ENCODE data around the gene CD36. TPM values are rescaled to one million over a fixed set of nuclear protein-coding genes. Genes with fewer than 3 reads are reported as not detected.

CD36 gene
- total and polyA plus RNA-seq, 2 donors (not counting 3 experiments of a cell fraction or from before 2014, with no cell fraction given), result 0.58 to 0.87 TPM

GRCh38 chr7:80629023-80629422 lies 9.4 kb upstream of the CD36 start:
- Histone ChIP-seq H3K27me3 (ENCODE audit: control insufficient read depth in 2 of 2, insufficient read depth in 2 of 2, low read length in 2 of 2) (peaks cover 0 to 2% of the 10 kb centered on the region in 2 experiments), H3K4me3 (replicated peaks in 1 of 3; ENCODE audit: insufficient read depth in 1 of 3, low read depth in 1 of 3, low read length in 3 of 3) (no peak overlapping the region), H3K27ac (ENCODE audit: insufficient read depth, low read depth, low read length) (no peak overlapping the region), H4K20me1 (replicated peaks; ENCODE audit: control insufficient read depth, extremely low read depth, insufficient read depth, low read length) (no peaks in the 10 kb centered on the region), H3K9me1 (replicated peaks; ENCODE audit: control insufficient read depth, extremely low read depth, insufficient read depth, low read length) (no peaks in the 10 kb centered on the region), H3K4me2 (ENCODE audit: insufficient read depth, low read length) (no peak overlapping the region), H3K79me2 (ENCODE audit: control insufficient read depth, insufficient read depth, low read length) (no peaks in the 10 kb centered on the region), H3K9ac (replicated peaks; ENCODE audit: extremely low read depth, insufficient read depth, low read length) (no peak overlapping the region), H2AFZ (ENCODE audit: low read depth, low read length) (no peak overlapping the region), H3K4me1 (ENCODE audit: control insufficient read depth, extremely low read depth, insufficient read depth, low read length) (no peaks in the 10 kb centered on the region), H3K36me3 (ENCODE audit: control insufficient read depth in 2 of 2, extremely low read depth in 1 of 2, insufficient read depth in 2 of 2, low read length in 2 of 2) (no peaks in the 10 kb centered on the region), H3K9me3 (replicated peaks; ENCODE audit: control insufficient read depth, insufficient read depth, low read length) (no peaks in the 10 kb centered on the region)
- no TSS peak for BruUV-seq (replicated peaks)
- intact Hi-C loops (cut with micrococcal nuclease) (no loop called here), dilution Hi-C loops (cut with MboI; ENCODE audit: extremely low pct_ligation_motif_present, low sequenced_read_pairs) (no loop called here)
- CTCF ChIA-PET, result interaction anchor here (0.7 kb wide), 1 partner anchor 12 kb away, joined by 3 read pairs; no protein-coding TSS in a partner anchor
- DNase-seq (ENCODE audit: low read depth, low spot score) (no peak), FAIRE-seq (no peak)
- POLR2A ChIA-PET, result no interaction called here
- TF ChIP-seq POLR2A (IDR thresholded peaks at IDR 0.05; ENCODE audit: low read depth, low read length), result no peak
- TF ChIP-seq GATA2 (IDR thresholded peaks at IDR 0.05; ENCODE audit: insufficient read depth, insufficient read length, low read depth, low read length), result no peak
- TF ChIP-seq JUN (IDR thresholded peaks at IDR 0.05; ENCODE audit: borderline replicate concordance, insufficient read depth, insufficient read length, low read depth), result no peak
- TF ChIP-seq FOS (IDR thresholded peaks at IDR 0.05; ENCODE audit: borderline replicate concordance, insufficient read depth, low read length), result no peak
- no peak for TF ChIP-seq EZH2 (IDR thresholded peaks at IDR 0.05; ENCODE audit: borderline replicate concordance, low read depth, low read length, severe bottlenecking)
- no peak for TF ChIP-seq CTCF (IDR thresholded peaks at IDR 0.05; ENCODE audit: extremely low read depth in 1 of 2, insufficient read depth in 1 of 2, low read depth in 1 of 2, low read length in 2 of 2)
- no peak for TF ChIP-seq MYC (IDR thresholded peaks at IDR 0.05; ENCODE audit: low read depth, low read length)
- no peak for TF ChIP-seq POLR2AphosphoS5 (IDR thresholded peaks at IDR 0.05; ENCODE audit: insufficient read depth, low read depth, low read length)
- no peak for TF ChIP-seq MAX (IDR thresholded peaks at IDR 0.05; ENCODE audit: insufficient read depth, insufficient read length)
